ENCODE measurements around the gene SCUBE1.

DNA sequence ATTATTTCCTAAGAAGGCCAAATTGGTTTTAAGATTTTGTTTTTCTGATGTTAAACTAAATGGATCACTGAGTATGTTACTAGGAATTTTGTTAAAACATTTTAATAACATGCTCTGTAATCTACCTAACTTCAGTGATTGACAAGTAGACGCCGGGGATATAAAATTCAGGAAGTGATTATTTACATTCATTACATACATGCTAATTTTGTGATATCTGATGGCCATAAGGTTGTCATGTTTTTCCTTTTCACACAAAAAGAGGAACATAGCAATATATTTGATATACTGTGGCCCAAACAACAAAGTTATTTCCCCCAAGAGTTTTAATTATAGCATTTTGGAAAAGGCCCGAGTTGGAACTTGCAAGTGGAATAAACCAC, 12.1 kb downstream of the SCUBE1 start:
- TF ChIP-seq, protein P1, sequence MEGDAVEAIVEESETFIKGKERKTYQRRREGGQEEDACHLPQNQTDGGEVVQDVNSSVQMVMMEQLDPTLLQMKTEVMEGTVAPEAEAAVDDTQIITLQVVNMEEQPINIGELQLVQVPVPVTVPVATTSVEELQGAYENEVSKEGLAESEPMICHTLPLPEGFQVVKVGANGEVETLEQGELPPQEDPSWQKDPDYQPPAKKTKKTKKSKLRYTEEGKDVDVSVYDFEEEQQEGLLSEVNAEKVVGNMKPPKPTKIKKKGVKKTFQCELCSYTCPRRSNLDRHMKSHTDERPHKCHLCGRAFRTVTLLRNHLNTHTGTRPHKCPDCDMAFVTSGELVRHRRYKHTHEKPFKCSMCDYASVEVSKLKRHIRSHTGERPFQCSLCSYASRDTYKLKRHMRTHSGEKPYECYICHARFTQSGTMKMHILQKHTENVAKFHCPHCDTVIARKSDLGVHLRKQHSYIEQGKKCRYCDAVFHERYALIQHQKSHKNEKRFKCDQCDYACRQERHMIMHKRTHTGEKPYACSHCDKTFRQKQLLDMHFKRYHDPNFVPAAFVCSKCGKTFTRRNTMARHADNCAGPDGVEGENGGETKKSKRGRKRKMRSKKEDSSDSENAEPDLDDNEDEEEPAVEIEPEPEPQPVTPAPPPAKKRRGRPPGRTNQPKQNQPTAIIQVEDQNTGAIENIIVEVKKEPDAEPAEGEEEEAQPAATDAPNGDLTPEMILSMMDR (IDR thresholded peaks at IDR 0.05; ENCODE audit: low read length): no peak
- TF ChIP-seq EZH2 (IDR thresholded peaks at IDR 0.05; ENCODE audit: borderline replicate concordance, low read length): no peak

Measured in OCI-LY1 (cell line).